ENCODE results near the gene TGFBI.

Gene TGFBI

GRCh38 chr5:136046246-136046645, 17.5 kb downstream of the TGFBI start:
- H3K9me3 ChIP-seq = no peaks in the 10 kb centered on the region
- no peak overlapping the region for H3K27ac ChIP-seq
- no peak overlapping the region for H3K4me3 ChIP-seq (ENCODE audit: low read depth in 1 of 2, low read length in 1 of 2)
- H3K27me3 ChIP-seq = no peaks in the 10 kb centered on the region
- peaks cover 7 to 10% of the 10 kb centered on the region in 2 experiments for H3K4me1 ChIP-seq (ENCODE audit: control insufficient read depth in 1 of 2, insufficient read depth in 1 of 2, low read depth in 1 of 2, low read length in 1 of 2)
- TF ChIP-seq CTCF (IDR thresholded peaks at IDR 0.05) = no peak
- H3K36me3 ChIP-seq = no peaks in the 10 kb centered on the region

- no peak overlapping the region for H3K27ac ChIP-seq
- no peaks in the 10 kb centered on the region for H3K9me3 ChIP-seq
These were observed 19.1 kb downstream of the TGFBI start for GRCh38 chr5:136047858-136048257.

GRCh38 chr5:136048966-136049365, 20.2 kb downstream of the TGFBI start:
- H3K36me3 ChIP-seq = no peaks in the 10 kb centered on the region
- TF ChIP-seq CTCF (IDR thresholded peaks at IDR 0.05) = no peak
- H3K27ac ChIP-seq = no peak overlapping the region
- no peaks in the 10 kb centered on the region for H3K9me3 ChIP-seq
- H3K4me1 ChIP-seq (ENCODE audit: control insufficient read depth in 1 of 2, insufficient read depth in 1 of 2, low read depth in 1 of 2, low read length in 1 of 2) = no peaks in the 10 kb centered on the region
- no peak overlapping the region for H3K4me3 ChIP-seq (ENCODE audit: low read depth in 1 of 2, low read length in 1 of 2)
- H3K27me3 ChIP-seq = no peaks in the 10 kb centered on the region

More at GRCh38 chr5:136047858-136048257, 19.1 kb downstream of the TGFBI start:
- no peaks in the 10 kb centered on the region for H3K27me3 ChIP-seq
- peaks cover 3 to 6% of the 10 kb centered on the region in 2 experiments for H3K4me1 ChIP-seq (ENCODE audit: control insufficient read depth in 1 of 2, insufficient read depth in 1 of 2, low read depth in 1 of 2, low read length in 1 of 2)
- no peak for TF ChIP-seq CTCF (IDR thresholded peaks at IDR 0.05)
- no peak overlapping the region for H3K4me3 ChIP-seq (ENCODE audit: low read depth in 1 of 2, low read length in 1 of 2)
- no peaks in the 10 kb centered on the region for H3K36me3 ChIP-seq

GRCh38 chr5:136051486-136052220, 22.9 kb downstream of the TGFBI start:
- H3K27ac ChIP-seq = no peak overlapping the region
- TF ChIP-seq CTCF (IDR thresholded peaks at IDR 0.05) = no peak
- no peaks in the 10 kb centered on the region for H3K36me3 ChIP-seq
- H3K27me3 ChIP-seq = peaks cover 8% of the 10 kb centered on the region
- H3K9me3 ChIP-seq = no peaks in the 10 kb centered on the region
- no peaks in the 10 kb centered on the region for H3K4me1 ChIP-seq (ENCODE audit: control insufficient read depth in 1 of 2, insufficient read depth in 1 of 2, low read depth in 1 of 2, low read length in 1 of 2)
- H3K4me3 ChIP-seq (ENCODE audit: low read depth in 1 of 2, low read length in 1 of 2) = no peak overlapping the region

GRCh38 chr5:136052692-136053335, 24.0 kb downstream of the TGFBI start:
- no peak overlapping the region for H3K27ac ChIP-seq
- H3K27me3 ChIP-seq = peaks cover 8% of the 10 kb centered on the region
- no peaks in the 10 kb centered on the region for H3K36me3 ChIP-seq
- no peaks in the 10 kb centered on the region for H3K4me1 ChIP-seq (ENCODE audit: control insufficient read depth in 1 of 2, insufficient read depth in 1 of 2, low read depth in 1 of 2, low read length in 1 of 2)
- H3K4me3 ChIP-seq (ENCODE audit: low read depth in 1 of 2, low read length in 1 of 2) = no peak overlapping the region
- H3K9me3 ChIP-seq = no peaks in the 10 kb centered on the region
- TF ChIP-seq CTCF (IDR thresholded peaks at IDR 0.05) = no peak
